Smooth muscle cell (in vitro differentiated cells): ENCODE measurements around the gene NOMO2. TPM values are rescaled to one million over a fixed set of nuclear protein-coding genes. Genes with fewer than 3 reads are reported as not detected.
"Not testable (repeated sequence)": the region's sequence is repeated elsewhere in the genome, so short reads cannot be mapped to it uniquely, and the experiment has no call there.

Experiments
- DNase-seq: peaks from one replicate; lab custom pipeline; 2025; ENCODE audit not compliant: unreplicated experiment; lab: John Stamatoyannopoulos, UW
- H2AFZ ChIP-seq: fragments of 200-600 bp; sonication (generic); 2 replicates; pipeline ENCODE4 v1.6.0; 2016; ENCODE audit warnings: antibody characterized with exemption, low read depth, mild to moderate bottlenecking
- H3F3A ChIP-seq: fragments of 200-600 bp; sonication (generic); 2 replicates; pipeline ENCODE4 v1.6.0; 2017; ENCODE audit warnings: antibody characterized with exemption, low read depth
- H3K27ac ChIP-seq: fragments of 200-600 bp; sonication (generic); 2 replicates; pipeline ENCODE4 v1.5.1; 2016; ENCODE audit warnings: low read depth, mild to moderate bottlenecking
- H3K27me3 ChIP-seq: fragments of 200-600 bp; sonication (generic); 2 replicates; pipeline ENCODE4 v1.6.1; 2016; ENCODE audit warnings: low read depth, mild to moderate bottlenecking
- H3K36me3 ChIP-seq: fragments of 200-600 bp; sonication (generic); 2 replicates; pipeline ENCODE4 v1.5.1; 2016; ENCODE audit warnings: low read depth
- H3K4me1 ChIP-seq: fragments of 200-600 bp; sonication (generic); 2 replicates; pipeline ENCODE4 v1.5.1; 2016; ENCODE audit warnings: low read depth
- H3K4me2 ChIP-seq: fragments of 200-600 bp; sonication (generic); 2 replicates; pipeline ENCODE4 v1.6.0; 2016; ENCODE audit warnings: mild to moderate bottlenecking
- H3K4me3 ChIP-seq: fragments of 200-600 bp; sonication (generic); 2 replicates; pipeline ENCODE4 v1.5.1; 2016; ENCODE audit warnings: mild to moderate bottlenecking
- H3K79me2 ChIP-seq: fragments of 200-600 bp; sonication (generic); 2 replicates; pipeline ENCODE4 v1.6.0; 2016; ENCODE audit warnings: low read depth, mild to moderate bottlenecking
- H3K9ac ChIP-seq: fragments of 200-600 bp; sonication (generic); 2 replicates; pipeline ENCODE4 v1.6.0; 2016; ENCODE audit warnings: low read depth
- H3K9me3 ChIP-seq: fragments of 200-600 bp; sonication (generic); replicated peaks from 2 replicates; pipeline ENCODE4 v1.5.1; 2016; ENCODE audit warnings: low read depth
- H4K20me1 ChIP-seq: fragments of 200-600 bp; sonication (generic); 2 replicates; pipeline ENCODE4 v1.6.0; 2016; ENCODE audit warnings: low read depth
- WGBS: methylation state at CpG from one replicate; pipeline ENCODE4 v1.1.7; 2016; ENCODE audit warnings: low lambda C conversion rate; 5-methylcytosine and 5-hydroxymethylcytosine counted together
- polyA plus RNA-seq: library from polyadenylated mRNA; unstranded; fragments of >200 nt; fragmentation: Nextera tagmentation; extraction: Ambion mirVana; gene quantifications from 2 replicates; pipeline ENCODE4 v1.2.1, GENCODE V29; 2016
- total RNA-seq: library from RNA; depleted of rRNA; stranded (reverse); fragments of >200 nt; gene quantifications from 2 replicates; pipeline ENCODE4 v1.2.3, GENCODE V29; 2014

NOMO2 gene
- total and polyA plus RNA-seq, 2 experiments from 2014 or later: 87.1 to 125 TPM

GRCh38 chr16:18571307-18571850 is 9.5 kb upstream of the NOMO2 start:
- not testable (repeated sequence) for H4K20me1 ChIP-seq, H3K36me3 ChIP-seq, H2AFZ ChIP-seq, H3F3A ChIP-seq, H3K27me3 ChIP-seq, H3K27ac ChIP-seq, H3K4me1 ChIP-seq, H3K79me2 ChIP-seq, H3K9ac ChIP-seq, DNase-seq, H3K9me3 ChIP-seq
- Histone ChIP-seq H3K4me3 (peak overlapping the region; percentile 39), H3K4me2 (peak overlapping the region; percentile 75)
- WGBS: 26% methylated on average over 8 of the region's 13 CpGs

- not testable (repeated sequence) for H3K27ac ChIP-seq, DNase-seq, H2AFZ ChIP-seq, H3K9ac ChIP-seq, H3K36me3 ChIP-seq, H3F3A ChIP-seq, H3K4me1 ChIP-seq, H3K9me3 ChIP-seq, H3K27me3 ChIP-seq, H3K79me2 ChIP-seq, H4K20me1 ChIP-seq
- 25% methylated on average over 17 of the region's 46 CpGs for WGBS
- Histone ChIP-seq H3K4me2 (peak overlapping the region; percentile 36), H3K4me3 (peak overlapping the region; percentile 21)
These were observed 8.8 kb upstream of the NOMO2 start for GRCh38 chr16:18570529-18571306.

DNA sequence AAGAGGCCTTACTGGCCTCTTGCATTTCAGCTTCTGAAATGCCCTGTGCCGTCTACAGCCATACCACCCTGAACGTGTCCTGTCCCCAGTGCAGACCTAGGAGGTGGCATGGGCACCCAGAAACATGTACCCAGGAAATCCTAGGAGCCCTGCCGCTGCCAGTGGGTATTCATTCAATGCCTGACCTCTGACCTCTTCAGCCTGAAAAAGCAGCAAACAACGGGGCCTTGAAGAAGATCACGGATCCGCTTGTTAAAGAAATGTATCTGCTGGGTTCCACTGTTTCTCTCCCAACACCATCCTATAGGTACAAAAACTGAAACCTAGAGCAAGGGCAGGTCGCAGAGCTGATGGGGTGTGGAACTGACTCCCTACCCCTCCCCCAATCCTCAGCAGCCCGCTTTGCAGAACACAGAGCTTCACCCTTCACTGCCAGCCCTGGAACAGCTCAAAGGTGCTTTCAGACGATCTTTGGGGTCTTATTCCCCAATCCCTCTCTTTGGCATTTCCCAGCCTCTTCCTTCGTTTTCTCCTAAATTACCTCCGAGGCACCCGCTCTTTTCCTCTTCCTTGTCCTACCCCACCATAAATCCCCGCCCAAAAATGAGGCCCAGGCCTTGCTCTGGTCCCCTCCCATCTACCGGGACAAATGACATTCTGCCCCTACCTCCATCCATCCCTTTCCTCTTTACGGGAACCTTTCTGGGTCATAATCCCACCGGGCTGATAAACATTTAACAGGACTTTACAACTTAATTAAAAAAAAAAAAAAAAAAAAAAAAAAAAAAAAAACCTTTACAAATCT is 1.3 kb downstream of the NOMO2 start:
- not testable (repeated sequence) for DNase-seq, H3K27ac ChIP-seq, H3K36me3 ChIP-seq, H3F3A ChIP-seq, H3K27me3 ChIP-seq, H2AFZ ChIP-seq, H3K4me1 ChIP-seq, H3K9ac ChIP-seq, H3K9me3 ChIP-seq, H4K20me1 ChIP-seq, H3K79me2 ChIP-seq
- WGBS: 53% methylated on average over 13 of the region's 16 CpGs
- H3K4me3 ChIP-seq: peak overlapping the region; percentile 58
- H3K4me2 ChIP-seq: peak overlapping the region; percentile 84

DNA sequence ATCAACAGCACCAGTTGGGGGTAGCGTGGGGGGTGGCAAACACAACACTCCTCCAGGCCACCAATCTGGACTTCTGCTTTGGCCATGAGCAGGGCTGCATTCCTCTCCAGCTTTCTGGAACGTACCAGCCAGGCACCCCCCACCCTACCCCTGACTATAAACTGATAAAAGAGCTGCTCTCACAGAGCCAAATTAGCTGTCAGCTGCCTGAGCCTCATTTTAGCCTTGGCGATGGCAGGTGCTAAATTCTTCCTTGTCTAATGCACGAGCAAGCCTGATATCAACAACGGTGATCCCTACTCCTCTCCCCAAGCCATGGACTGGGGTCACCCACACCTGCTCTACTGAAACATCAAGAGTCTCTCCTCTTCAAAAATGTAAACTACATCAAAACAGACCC is 8.2 kb downstream of the NOMO2 start:
- DNase-seq, H3K27ac ChIP-seq, H3K9ac ChIP-seq, H2AFZ ChIP-seq, H3F3A ChIP-seq, H3K27me3 ChIP-seq, H3K36me3 ChIP-seq, H3K4me1 ChIP-seq, H3K4me2 ChIP-seq, H3K79me2 ChIP-seq, H4K20me1 ChIP-seq, H3K4me3 ChIP-seq, H3K9me3 ChIP-seq: not testable (repeated sequence)
- no CpG with 5 or more reads among the region's 5 CpGs for WGBS

- H3K4me1 ChIP-seq, H3K4me3 ChIP-seq, DNase-seq, H3F3A ChIP-seq, H3K9ac ChIP-seq, H3K27ac ChIP-seq, H3K36me3 ChIP-seq, H3K27me3 ChIP-seq, H3K4me2 ChIP-seq, H3K79me2 ChIP-seq, H4K20me1 ChIP-seq, H2AFZ ChIP-seq, H3K9me3 ChIP-seq: not testable (repeated sequence)
- 61% methylated on average over 5 of the region's 6 CpGs for WGBS
These were observed 14.5 kb downstream of the NOMO2 start for GRCh38 chr16:18547382-18547781.

GRCh38 chr16:18546853-18547252 is 15.0 kb downstream of the NOMO2 start:
- not testable (repeated sequence) for H3K4me1 ChIP-seq, H2AFZ ChIP-seq, H3K79me2 ChIP-seq, H3K27me3 ChIP-seq, H3F3A ChIP-seq, H3K4me3 ChIP-seq, H3K9ac ChIP-seq, DNase-seq, H4K20me1 ChIP-seq, H3K9me3 ChIP-seq, H3K36me3 ChIP-seq, H3K4me2 ChIP-seq, H3K27ac ChIP-seq
- no CpG with 5 or more reads among the region's 5 CpGs for WGBS

DNA sequence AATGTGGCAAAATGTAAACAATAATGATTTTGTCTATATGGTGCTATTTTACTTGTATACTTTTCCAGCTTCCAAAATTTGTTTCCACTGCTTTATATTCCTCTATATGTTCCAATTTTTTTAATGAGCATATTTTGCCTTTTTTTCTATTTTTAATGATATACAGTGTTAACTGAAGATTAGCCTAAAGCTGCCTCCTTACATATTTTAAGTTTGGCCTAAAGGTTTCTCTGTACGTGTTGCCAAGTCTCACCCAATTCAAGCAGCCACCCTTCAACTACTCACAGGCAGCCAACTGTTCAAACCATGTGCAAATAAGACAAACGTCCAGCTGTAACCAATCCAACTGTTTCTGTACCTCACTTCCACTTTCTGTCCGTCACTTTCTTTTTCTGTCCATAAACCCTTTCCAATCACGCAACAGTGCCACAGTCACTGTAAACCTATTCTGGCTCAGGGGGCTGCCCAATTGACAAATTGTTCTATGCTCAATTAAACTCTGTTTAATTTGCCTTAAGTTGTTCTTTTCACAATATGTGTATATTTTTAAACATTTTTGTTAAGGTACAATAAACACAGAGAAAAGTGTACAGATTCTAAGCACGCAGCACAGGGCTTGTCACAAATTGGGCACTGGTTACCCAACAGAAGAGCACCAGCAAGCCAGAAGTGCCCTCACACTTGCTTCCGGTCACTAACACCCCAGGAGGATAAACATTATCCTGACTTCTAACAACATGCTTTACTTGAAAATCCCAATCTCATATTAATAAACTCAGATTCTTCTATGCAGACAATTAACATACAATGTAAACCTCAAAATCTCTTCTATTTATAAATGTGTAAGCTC is 17.4 kb downstream of the NOMO2 start:
- not testable (repeated sequence) for H3K79me2 ChIP-seq, H3K4me3 ChIP-seq, DNase-seq, H3K36me3 ChIP-seq, H4K20me1 ChIP-seq, H3K9me3 ChIP-seq, H3K27ac ChIP-seq, H3K27me3 ChIP-seq, H3K9ac ChIP-seq, H3F3A ChIP-seq, H3K4me1 ChIP-seq, H2AFZ ChIP-seq, H3K4me2 ChIP-seq
- WGBS: 97% methylated on average over 6 of the region's 6 CpGs

GRCh38 chr16:18541912-18542311 is 20.0 kb downstream of the NOMO2 start:
- not testable (repeated sequence) for H3K27me3 ChIP-seq, H3K9me3 ChIP-seq, H3K4me3 ChIP-seq, H3K9ac ChIP-seq, H3K27ac ChIP-seq, H3K4me2 ChIP-seq, H3K4me1 ChIP-seq, H3K36me3 ChIP-seq, H4K20me1 ChIP-seq, DNase-seq, H3F3A ChIP-seq, H2AFZ ChIP-seq, H3K79me2 ChIP-seq
- no CpG with 5 or more reads among the region's 5 CpGs for WGBS
